ENCODE data around the gene DPEP1.

The DPEP1 gene

GRCh38 chr16:89599902-89600301, 13.5 kb upstream of the DPEP1 start:
- H3K4me1 ChIP-seq (ENCODE audit: control insufficient read depth, insufficient read depth, low read length, poor library complexity, severe bottlenecking) = peaks cover 14% of the 10 kb centered on the region

GRCh38 chr16:89600427-89600826, 13.0 kb upstream of the DPEP1 start:
- DNase-seq = no peak

More at GRCh38 chr16:89599902-89600301, 13.5 kb upstream of the DPEP1 start:
- Histone ChIP-seq H3K9me3 (ENCODE audit: control insufficient read depth, low read length) (no peaks in the 10 kb centered on the region), H3K36me3 (ENCODE audit: control insufficient read depth, insufficient read depth, low read length) (no peaks in the 10 kb centered on the region), H3K4me3 (ENCODE audit: insufficient read depth, low read depth, low read length, poor library complexity, severe bottlenecking) (no peak overlapping the region), H3K27me3 (replicated peaks; ENCODE audit: control insufficient read depth, insufficient read depth, low read length, poor library complexity, severe bottlenecking) (no peaks in the 10 kb centered on the region), H3K27ac (ENCODE audit: insufficient read depth, low read length, poor library complexity, severe bottlenecking) (no peak overlapping the region)
- no peak for DNase-seq

GRCh38 chr16:89600956-89601355, 12.5 kb upstream of the DPEP1 start:
- H3K36me3 ChIP-seq (ENCODE audit: control insufficient read depth, insufficient read depth, low read length) = no peaks in the 10 kb centered on the region
- no peaks in the 10 kb centered on the region for H3K9me3 ChIP-seq (ENCODE audit: control insufficient read depth, low read length)
- no peak for DNase-seq
- H3K4me1 ChIP-seq (ENCODE audit: control insufficient read depth, insufficient read depth, low read length, poor library complexity, severe bottlenecking) = peaks cover 14% of the 10 kb centered on the region
- H3K27ac ChIP-seq (ENCODE audit: insufficient read depth, low read length, poor library complexity, severe bottlenecking) = no peak overlapping the region
- H3K27me3 ChIP-seq (replicated peaks; ENCODE audit: control insufficient read depth, insufficient read depth, low read length, poor library complexity, severe bottlenecking) = no peaks in the 10 kb centered on the region
- H3K4me3 ChIP-seq (ENCODE audit: insufficient read depth, low read depth, low read length, poor library complexity, severe bottlenecking) = no peak overlapping the region

More at GRCh38 chr16:89600427-89600826, 13.0 kb upstream of the DPEP1 start:
- no peaks in the 10 kb centered on the region for H3K27me3 ChIP-seq (replicated peaks; ENCODE audit: control insufficient read depth, insufficient read depth, low read length, poor library complexity, severe bottlenecking)
- no peak overlapping the region for H3K4me3 ChIP-seq (ENCODE audit: insufficient read depth, low read depth, low read length, poor library complexity, severe bottlenecking)
- no peak overlapping the region for H3K27ac ChIP-seq (ENCODE audit: insufficient read depth, low read length, poor library complexity, severe bottlenecking)
- no peaks in the 10 kb centered on the region for H3K36me3 ChIP-seq (ENCODE audit: control insufficient read depth, insufficient read depth, low read length)
- no peaks in the 10 kb centered on the region for H3K9me3 ChIP-seq (ENCODE audit: control insufficient read depth, low read length)
- H3K4me1 ChIP-seq (ENCODE audit: control insufficient read depth, insufficient read depth, low read length, poor library complexity, severe bottlenecking) = peaks cover 14% of the 10 kb centered on the region

- Histone ChIP-seq H3K36me3 (ENCODE audit: control insufficient read depth, insufficient read depth, low read length) (no peaks in the 10 kb centered on the region), H3K9me3 (ENCODE audit: control insufficient read depth, low read length) (no peaks in the 10 kb centered on the region), H3K27me3 (replicated peaks; ENCODE audit: control insufficient read depth, insufficient read depth, low read length, poor library complexity, severe bottlenecking) (no peaks in the 10 kb centered on the region), H3K4me1 (ENCODE audit: control insufficient read depth, insufficient read depth, low read length, poor library complexity, severe bottlenecking) (peaks cover 14% of the 10 kb centered on the region), H3K4me3 (ENCODE audit: insufficient read depth, low read depth, low read length, poor library complexity, severe bottlenecking) (no peak overlapping the region), H3K27ac (ENCODE audit: insufficient read depth, low read length, poor library complexity, severe bottlenecking) (no peak overlapping the region)
- DNase-seq = no peak
Measured at GRCh38 chr16:89601906-89602272, 11.6 kb upstream of the DPEP1 start.

GRCh38 chr16:89602273-89602951, 11.0 kb upstream of the DPEP1 start:
- no peaks in the 10 kb centered on the region for H3K36me3 ChIP-seq (ENCODE audit: control insufficient read depth, insufficient read depth, low read length)
- no peak overlapping the region for H3K27ac ChIP-seq (ENCODE audit: insufficient read depth, low read length, poor library complexity, severe bottlenecking)

GRCh38 chr16:89602952-89603590, 10.4 kb upstream of the DPEP1 start:
- DNase-seq = no peak
- Histone ChIP-seq H3K4me1 (ENCODE audit: control insufficient read depth, insufficient read depth, low read length, poor library complexity, severe bottlenecking) (peaks cover 14% of the 10 kb centered on the region), H3K4me3 (ENCODE audit: insufficient read depth, low read depth, low read length, poor library complexity, severe bottlenecking) (peak overlapping the region; percentile 5), H3K36me3 (ENCODE audit: control insufficient read depth, insufficient read depth, low read length) (no peaks in the 10 kb centered on the region), H3K9me3 (ENCODE audit: control insufficient read depth, low read length) (no peaks in the 10 kb centered on the region), H3K27me3 (replicated peaks; ENCODE audit: control insufficient read depth, insufficient read depth, low read length, poor library complexity, severe bottlenecking) (no peaks in the 10 kb centered on the region), H3K27ac (ENCODE audit: insufficient read depth, low read length, poor library complexity, severe bottlenecking) (no peak overlapping the region)

More at GRCh38 chr16:89602273-89602951, 11.0 kb upstream of the DPEP1 start:
- Histone ChIP-seq H3K9me3 (ENCODE audit: control insufficient read depth, low read length) (no peaks in the 10 kb centered on the region), H3K4me1 (ENCODE audit: control insufficient read depth, insufficient read depth, low read length, poor library complexity, severe bottlenecking) (peaks cover 14% of the 10 kb centered on the region), H3K27me3 (replicated peaks; ENCODE audit: control insufficient read depth, insufficient read depth, low read length, poor library complexity, severe bottlenecking) (no peaks in the 10 kb centered on the region), H3K4me3 (ENCODE audit: insufficient read depth, low read depth, low read length, poor library complexity, severe bottlenecking) (peak overlapping the region; percentile 5)
- DNase-seq = peak; percentile 15 to 47 (median 34)

- Histone ChIP-seq H3K4me1 (ENCODE audit: control insufficient read depth, insufficient read depth, low read length, poor library complexity, severe bottlenecking) (peaks cover 14% of the 10 kb centered on the region), H3K4me3 (ENCODE audit: insufficient read depth, low read depth, low read length, poor library complexity, severe bottlenecking) (no peak overlapping the region), H3K27ac (ENCODE audit: insufficient read depth, low read length, poor library complexity, severe bottlenecking) (no peak overlapping the region), H3K9me3 (ENCODE audit: control insufficient read depth, low read length) (no peaks in the 10 kb centered on the region), H3K27me3 (replicated peaks; ENCODE audit: control insufficient read depth, insufficient read depth, low read length, poor library complexity, severe bottlenecking) (no peaks in the 10 kb centered on the region), H3K36me3 (ENCODE audit: control insufficient read depth, insufficient read depth, low read length) (no peaks in the 10 kb centered on the region)
- no peak for DNase-seq
Measured at GRCh38 chr16:89604764-89605163, 8.7 kb upstream of the DPEP1 start.

- Histone ChIP-seq H3K27ac (ENCODE audit: insufficient read depth, low read length, poor library complexity, severe bottlenecking) (no peak overlapping the region), H3K36me3 (ENCODE audit: control insufficient read depth, insufficient read depth, low read length) (no peaks in the 10 kb centered on the region), H3K9me3 (ENCODE audit: control insufficient read depth, low read length) (no peaks in the 10 kb centered on the region), H3K27me3 (replicated peaks; ENCODE audit: control insufficient read depth, insufficient read depth, low read length, poor library complexity, severe bottlenecking) (no peaks in the 10 kb centered on the region), H3K4me3 (ENCODE audit: insufficient read depth, low read depth, low read length, poor library complexity, severe bottlenecking) (no peak overlapping the region), H3K4me1 (ENCODE audit: control insufficient read depth, insufficient read depth, low read length, poor library complexity, severe bottlenecking) (peaks cover 14% of the 10 kb centered on the region)
- no peak for DNase-seq
Measured at GRCh38 chr16:89605186-89605970, 8.1 kb upstream of the DPEP1 start.

- H3K4me3 ChIP-seq (ENCODE audit: insufficient read depth, low read depth, low read length, poor library complexity, severe bottlenecking) = no peak overlapping the region
- H3K36me3 ChIP-seq (ENCODE audit: control insufficient read depth, insufficient read depth, low read length) = no peaks in the 10 kb centered on the region
- H3K9me3 ChIP-seq (ENCODE audit: control insufficient read depth, low read length) = no peaks in the 10 kb centered on the region
Measured at GRCh38 chr16:89606006-89606405, 7.4 kb upstream of the DPEP1 start.

GRCh38 chr16:89607453-89607852, 6.0 kb upstream of the DPEP1 start:
- no peak for DNase-seq
- Histone ChIP-seq H3K27me3 (replicated peaks; ENCODE audit: control insufficient read depth, insufficient read depth, low read length, poor library complexity, severe bottlenecking) (no peaks in the 10 kb centered on the region), H3K4me1 (ENCODE audit: control insufficient read depth, insufficient read depth, low read length, poor library complexity, severe bottlenecking) (peaks cover 7% of the 10 kb centered on the region), H3K4me3 (ENCODE audit: insufficient read depth, low read depth, low read length, poor library complexity, severe bottlenecking) (no peak overlapping the region), H3K9me3 (ENCODE audit: control insufficient read depth, low read length) (no peaks in the 10 kb centered on the region), H3K27ac (ENCODE audit: insufficient read depth, low read length, poor library complexity, severe bottlenecking) (no peak overlapping the region), H3K36me3 (ENCODE audit: control insufficient read depth, insufficient read depth, low read length) (no peaks in the 10 kb centered on the region)

More at GRCh38 chr16:89606006-89606405, 7.4 kb upstream of the DPEP1 start:
- Histone ChIP-seq H3K27ac (ENCODE audit: insufficient read depth, low read length, poor library complexity, severe bottlenecking) (no peak overlapping the region), H3K4me1 (ENCODE audit: control insufficient read depth, insufficient read depth, low read length, poor library complexity, severe bottlenecking) (peaks cover 14% of the 10 kb centered on the region), H3K27me3 (replicated peaks; ENCODE audit: control insufficient read depth, insufficient read depth, low read length, poor library complexity, severe bottlenecking) (no peaks in the 10 kb centered on the region)
- DNase-seq = no peak
